ENCODE measurements around the gene RAB10.
"Not testable (repeated sequence)": the region's sequence is repeated elsewhere in the genome, so short reads cannot be mapped to it uniquely, and the experiment has no call there.

The RAB10 gene

DNA sequence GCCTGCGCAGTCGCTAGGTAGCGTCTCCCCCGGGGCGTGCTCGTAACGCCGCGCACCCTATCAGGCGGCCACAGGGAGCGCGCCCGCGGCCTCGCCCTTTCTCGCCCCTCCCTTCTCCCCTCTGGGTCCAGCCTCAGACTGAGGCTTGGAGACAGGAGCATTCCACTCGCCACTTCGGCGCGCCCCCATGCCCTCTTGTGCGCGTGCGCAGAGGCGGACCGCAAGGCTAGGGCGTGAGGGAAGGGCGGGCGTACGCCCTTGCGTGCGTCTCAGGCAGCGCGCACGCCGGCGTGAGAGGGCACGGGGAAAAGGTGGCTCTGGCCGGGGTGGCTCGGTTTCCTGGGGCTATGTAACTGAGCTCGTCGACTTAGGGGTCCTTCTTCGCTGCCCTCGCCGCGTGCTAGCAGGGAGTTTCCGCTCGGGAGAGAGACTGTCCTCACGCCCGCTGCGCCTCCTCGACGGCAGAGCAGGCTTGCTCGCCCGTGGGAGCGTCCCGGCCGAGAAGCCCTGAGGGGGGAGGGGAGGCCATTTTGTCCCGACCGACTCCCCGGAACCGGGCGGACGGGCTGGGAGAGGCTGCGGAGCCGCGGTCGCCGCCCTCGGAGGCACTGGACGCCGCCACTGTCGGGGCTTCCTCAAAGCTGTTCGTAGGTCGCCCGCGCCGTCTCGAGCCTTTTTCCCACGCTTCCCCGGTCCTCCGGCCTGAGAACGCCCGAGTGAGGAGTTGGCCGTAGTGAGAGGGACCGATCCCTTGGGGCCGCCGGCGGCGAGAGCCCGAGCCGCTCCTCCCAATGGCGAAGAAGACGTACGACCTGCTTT is at the start of gene RAB10:
Gene RAB10, plus strand, starts transcription at position 267 of the 819 bp plus-strand sequence. Its CDS starts 525 bp downstream, at position 792.
- DNase-seq = peak; percentile 98

DNA sequence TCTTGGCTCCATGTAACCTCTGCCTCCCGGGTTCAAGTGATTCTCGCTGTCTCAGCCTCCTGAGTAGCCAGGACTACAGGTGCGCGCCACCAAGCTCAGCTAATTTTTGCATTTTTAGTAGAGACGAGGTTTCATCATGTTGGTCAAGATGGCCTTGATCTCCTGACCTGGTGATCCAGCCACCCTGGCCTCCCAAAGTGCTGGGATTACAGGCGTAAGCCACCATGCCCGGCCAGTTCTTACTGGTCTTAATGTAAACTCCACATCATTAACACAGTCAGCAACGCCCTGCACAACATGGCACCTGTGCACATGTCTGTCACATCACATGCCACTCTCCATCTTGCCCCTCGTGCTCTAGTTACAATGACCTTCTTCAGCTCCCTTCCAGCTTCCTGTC is 45.8 kb upstream of the RAB10 start:
- no peak for DNase-seq

DNA sequence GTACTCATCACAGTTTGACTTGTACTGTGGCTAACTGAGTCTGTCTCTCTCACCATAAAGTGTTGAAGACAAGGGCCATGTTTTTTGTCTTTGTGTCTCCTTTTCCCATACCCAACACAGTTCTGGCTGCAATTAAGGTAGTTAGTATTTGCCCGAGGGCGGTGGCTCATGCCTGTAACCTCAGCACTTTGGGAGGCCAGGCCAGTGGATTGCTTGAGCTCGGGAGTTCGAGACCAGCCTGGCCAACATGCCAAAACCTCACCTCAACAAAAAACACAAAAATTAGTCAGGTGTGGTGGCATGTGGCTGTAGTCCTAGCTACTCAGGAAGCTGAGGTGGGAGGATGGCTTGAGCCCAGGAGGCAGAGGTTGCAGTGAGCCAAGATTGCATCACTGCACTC is 44.7 kb upstream of the RAB10 start:
- no peak for DNase-seq

DNA sequence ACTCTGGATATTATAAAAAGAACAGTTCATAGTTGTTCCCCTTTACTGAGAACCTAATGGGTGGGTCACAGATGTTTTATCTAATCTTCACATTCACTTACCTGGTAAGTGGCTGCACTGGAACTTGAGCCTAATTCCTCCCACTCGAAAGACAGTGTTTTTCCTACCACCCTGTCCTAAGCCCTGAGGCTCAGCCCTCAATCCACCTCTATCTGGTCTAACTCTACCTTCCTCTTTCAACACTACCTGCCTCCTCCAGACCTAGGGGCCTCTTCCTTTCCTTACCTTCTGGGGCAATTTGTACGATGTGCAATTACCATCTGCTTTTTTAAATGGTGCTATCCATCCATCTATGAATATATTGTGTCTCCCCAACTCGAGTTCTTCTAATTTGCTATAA is 41.9 kb upstream of the RAB10 start:
- no peak for DNase-seq

DNA sequence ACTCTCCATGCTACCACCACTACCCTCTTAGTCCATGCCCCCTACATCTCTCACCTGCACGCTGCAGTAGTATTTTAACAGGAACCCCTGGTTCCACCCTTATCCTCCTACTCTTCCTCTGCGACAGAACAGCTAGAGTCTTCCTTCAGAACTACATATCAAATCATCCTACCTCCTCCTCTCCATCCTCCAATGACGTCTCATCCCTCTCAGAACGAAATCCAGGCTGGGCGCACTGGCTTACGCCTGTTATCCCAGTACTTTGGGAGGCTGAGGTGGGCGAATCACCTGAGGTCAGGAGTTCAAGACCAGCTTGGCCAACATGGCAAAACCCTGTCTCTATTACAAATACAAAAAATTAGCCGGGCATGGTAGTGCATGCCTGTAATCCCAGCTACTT is 41.3 kb upstream of the RAB10 start:
- DNase-seq = no peak

DNA sequence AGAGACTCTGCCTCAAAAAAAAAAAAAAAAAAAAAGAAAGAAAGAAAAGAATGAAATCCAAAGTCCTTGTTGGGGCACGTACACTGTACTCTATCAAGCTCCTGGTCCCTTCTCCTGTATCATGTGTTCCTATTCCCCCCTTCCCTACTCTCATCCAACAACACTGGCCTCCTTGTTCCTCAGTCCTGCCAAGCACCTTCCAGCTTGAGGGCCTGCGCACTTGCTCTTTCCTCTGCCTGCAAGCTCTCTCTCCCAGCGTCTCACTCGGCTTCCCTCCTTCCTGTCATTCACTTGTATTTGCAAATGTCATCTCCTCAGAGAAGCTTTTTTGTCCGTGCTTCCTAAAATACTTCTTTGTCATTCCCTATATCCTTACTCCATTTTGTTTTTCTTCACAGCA is 40.8 kb upstream of the RAB10 start:
- DNase-seq = no peak

DNA sequence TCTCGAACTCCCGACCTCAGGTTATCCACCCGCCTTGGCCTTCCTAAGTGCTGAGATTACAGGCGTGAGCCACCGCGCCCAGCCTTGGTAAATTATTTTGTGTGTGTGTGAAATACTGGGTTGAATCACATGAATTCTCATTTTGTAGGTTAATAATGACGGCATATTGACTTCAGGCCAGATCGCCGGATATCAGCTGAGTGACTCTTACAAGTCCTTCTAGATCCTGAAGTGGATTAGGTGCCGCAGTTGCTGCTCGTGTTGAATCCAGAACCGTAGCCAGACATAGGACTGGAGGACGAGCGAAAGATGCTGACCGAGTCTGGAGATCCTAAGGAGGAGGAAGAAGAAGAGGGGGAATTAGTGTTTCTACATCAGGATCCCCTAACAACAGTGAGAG is 39.4 kb upstream of the RAB10 start:
- DNase-seq = no peak

DNA sequence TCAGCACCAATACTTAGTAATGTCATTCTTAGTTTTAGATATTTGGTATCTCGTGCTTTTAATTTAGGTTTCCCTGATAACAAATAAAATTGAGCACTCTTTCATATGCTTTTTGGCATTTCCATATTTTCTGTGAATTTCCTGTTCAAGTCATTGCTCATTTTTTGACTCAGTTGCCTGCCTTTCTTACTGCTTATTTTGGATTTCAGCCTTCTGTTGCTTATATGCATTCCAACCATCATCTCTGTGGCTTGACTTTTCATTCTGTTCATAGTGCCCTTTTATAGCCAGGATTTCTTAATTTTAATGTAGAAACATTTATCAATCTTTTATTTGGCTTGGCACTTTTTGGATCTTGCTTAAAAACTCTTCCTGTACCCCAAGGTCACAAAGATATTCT is 37.0 kb upstream of the RAB10 start:
- DNase-seq = no peak

DNA sequence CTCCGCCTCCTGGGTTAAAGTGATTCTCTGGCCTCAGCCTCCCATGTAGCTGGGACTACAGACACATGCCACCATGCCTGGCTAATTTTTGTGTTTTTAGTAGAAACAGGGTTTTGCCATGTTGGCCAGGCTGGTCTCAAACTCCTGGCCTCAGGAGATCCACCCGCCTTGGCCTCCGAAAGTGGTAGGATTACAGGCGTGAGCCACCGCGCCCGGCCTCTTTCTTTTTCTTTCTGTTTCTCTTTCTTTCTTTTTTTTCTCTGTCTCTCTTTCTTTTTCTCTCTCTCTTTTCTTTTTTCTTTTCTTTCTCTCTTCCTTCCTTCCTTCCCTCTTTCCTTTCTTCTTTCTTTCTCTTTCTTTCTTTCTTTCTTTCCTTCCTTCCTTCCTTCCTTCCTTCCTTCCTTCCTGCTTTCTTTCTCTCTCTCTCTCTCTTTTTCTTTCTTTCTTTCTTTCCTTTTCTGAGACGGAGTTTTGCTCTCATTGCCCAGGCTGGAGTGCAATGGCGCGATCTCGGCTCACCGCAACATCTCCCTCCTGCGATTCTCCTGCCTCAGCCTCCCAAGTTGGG is 35.0 kb upstream of the RAB10 start:
- DNase-seq = not testable (repeated sequence)

DNA sequence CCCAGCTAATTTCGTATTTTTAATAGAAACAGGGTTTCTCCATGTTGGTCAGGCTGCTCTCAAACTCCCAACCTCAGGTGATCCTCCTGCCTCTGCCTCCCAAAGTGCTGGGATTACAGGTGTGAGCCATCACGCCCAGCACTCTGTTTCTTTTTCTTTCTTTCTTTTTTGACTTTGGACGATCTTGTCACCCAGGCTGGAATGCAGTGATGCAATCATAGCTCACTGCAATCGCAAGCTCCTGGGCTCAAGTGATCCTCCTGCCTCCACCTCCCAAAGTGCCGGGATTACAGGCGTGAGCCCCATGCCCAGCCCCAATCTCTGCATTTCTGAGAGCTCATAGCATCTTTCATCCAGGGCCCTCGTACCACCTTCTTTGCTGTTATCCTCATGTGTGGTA is 34.5 kb upstream of the RAB10 start:
- DNase-seq = not testable (repeated sequence)

DNA sequence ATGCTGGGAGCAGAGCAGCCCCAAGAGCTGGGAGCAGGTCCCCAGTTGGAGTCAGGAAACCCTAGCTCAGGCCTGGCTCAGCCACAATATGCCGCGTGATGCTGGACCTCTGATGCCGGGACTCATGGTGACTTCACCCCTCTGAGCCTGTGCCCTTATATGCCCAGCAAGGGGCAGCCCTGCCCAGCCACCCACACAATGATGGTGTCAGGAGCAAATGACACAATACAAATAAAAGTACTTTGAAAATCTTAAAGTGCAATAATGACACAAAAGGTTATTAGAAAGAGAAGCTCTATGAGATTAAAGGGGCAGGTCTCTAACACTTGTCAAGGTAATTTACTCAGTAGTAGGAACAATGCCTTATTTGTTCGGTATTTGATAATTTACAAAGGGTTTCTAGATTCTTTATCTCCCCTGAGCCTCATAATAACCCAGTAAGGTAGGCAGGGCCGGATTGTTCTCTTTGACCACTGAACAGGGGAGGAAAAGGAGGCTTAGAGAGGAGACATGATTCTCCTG is 33.3 kb upstream of the RAB10 start:
- DNase-seq = no peak

DNA sequence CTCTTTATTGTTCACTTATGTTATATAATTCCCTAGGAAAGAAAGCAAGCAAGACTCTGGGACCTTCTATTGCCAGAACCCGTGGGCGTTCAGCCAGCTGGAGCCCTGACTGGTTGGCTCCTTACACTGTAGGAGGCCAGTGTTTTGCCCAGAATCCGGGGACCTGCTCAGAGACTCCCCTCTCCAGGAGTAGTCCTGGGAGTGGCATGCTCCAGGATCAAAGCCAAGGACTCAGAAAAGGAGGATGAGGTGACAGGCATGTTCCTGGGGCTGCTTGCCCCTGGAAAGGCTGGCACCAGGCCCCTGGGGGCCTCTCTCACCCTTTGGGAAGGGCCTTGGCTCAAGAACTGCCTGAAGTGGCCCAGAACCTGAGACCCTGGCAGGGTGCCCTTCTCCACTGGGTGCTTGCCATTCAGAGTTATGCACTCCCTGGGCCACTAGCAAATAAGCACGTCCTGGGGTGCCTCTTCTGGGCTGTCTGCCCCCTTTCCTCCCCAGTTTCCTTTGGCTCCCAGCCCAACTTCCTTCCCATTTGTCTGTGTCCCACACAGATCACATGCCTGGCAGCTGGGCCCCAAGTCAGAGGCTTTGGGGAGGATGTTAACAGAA is 32.0 kb upstream of the RAB10 start:
- peak; percentile 22 for DNase-seq

DNA sequence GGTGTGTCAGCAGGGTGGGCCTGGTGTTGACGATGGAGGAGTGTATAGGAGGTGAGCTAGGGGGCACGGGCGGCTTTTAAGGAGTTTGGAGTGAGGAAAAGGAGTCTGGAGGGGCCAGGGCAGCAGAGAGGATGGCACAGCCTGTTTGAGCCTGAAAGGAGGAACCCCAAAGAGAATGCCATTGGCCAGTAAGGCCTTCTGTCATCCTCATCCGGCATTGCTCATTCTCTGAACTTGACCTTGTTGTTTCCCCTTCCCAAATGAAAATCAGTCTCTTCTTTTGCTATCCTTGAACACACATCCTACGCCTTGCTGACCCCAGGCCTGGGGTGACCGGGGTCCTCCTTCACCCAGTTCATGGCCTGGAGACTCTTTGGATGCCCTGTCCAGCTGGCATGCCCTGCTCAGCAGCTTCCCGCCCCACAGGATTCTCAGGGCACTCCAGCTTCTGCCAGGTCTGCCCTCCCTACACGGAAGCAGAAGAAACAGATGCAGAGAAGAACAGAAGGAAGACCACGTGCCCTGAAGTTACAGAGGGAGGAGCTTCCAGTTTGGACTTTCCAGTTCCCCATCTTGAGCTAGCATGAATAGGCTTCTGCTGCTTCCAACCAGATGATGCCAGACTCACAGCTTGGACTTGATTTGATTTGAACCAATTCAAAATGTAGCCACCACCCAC is 31.1 kb upstream of the RAB10 start:
- DNase-seq = peak; percentile 86

DNA sequence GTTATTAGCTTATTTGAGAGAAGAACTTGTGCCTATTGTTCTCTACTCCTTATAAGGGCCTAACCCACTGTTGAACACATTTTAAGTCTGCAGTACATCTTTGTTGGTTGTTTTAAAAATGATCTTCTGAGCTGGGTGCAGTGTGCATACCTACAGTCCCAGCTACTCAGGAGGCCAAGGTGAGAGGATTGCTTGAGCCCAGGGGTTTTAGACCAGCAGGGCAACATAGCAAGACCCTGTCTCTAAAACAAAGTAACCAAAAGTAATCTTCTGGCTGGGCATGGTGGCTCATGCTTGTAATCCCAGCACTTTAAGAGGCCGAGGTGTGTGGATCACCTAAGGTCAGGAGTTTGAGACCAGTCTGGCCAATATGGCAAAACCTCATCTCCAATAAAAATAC is 25.8 kb upstream of the RAB10 start:
- no peak for DNase-seq

DNA sequence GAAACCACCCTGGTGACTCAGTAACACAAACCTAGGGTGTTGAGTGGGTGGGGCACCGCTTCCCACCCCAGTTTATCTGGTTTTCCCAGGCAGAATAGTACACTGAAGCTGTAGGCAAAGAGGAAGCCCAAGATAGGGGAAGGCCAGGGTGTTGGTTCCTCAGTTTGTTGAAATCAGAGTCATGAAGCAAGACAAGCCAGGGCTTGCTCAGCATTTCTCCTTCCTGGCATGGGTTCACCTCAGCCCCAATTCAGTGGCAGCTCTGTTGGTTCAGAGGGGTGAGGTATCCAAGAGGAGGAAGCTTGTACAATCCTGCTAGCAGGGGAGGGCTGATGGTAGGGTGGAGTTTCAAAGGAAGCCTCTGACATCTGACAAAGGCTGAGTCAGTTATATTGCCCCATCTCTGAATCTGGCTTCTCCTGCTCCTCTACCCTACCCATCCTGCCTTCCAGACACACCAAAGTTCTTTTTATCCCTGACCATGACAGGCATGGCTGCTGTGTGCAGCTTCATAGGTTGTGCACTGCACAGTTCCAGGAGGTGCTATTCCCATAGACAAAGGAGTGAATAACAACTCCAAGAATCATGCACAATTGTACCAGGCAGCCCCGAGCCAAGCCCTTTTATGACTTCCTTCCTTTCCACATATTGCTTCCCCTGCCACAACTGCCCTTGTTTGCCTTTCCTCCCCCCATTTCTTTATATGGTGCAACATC is 24.9 kb upstream of the RAB10 start:
- peak; percentile 99 for DNase-seq

DNA sequence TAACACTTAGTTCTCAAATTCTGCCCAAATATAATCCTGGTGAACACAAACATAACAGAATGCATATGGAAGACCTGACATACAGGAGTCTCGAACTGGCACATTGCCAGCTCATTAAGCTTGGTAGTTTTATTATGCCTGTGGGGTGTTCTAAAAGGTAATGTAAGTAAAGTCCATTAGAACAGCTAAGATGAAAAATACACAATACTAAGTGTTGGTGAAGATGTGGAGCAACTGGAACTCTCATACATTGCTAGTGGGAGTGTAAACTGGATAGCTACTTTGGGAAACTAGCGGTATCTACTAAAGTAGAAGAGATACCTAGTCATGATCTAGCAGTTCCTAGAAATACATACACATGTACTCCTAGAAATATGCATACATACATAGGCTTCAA is 24.3 kb upstream of the RAB10 start:
- no peak for DNase-seq

DNA sequence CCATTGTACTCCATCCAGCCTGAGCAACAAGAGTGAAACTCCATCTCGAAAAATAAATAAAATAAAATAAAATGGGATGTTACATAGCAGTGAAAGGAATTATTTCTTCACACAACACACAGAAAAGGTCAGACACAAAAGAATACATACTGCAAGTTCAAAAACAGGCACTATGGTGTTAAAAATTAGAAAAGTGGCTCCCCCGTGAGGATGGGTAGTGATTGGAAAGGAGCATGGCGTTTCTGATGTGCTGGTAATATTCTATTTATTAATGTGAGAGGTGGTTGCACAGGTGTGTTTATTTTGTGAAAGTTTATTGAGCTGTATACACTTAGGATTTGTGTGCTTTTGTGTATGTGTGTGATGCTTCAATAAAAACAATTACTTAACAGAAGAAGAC is 22.9 kb upstream of the RAB10 start:
- DNase-seq = no peak

DNA sequence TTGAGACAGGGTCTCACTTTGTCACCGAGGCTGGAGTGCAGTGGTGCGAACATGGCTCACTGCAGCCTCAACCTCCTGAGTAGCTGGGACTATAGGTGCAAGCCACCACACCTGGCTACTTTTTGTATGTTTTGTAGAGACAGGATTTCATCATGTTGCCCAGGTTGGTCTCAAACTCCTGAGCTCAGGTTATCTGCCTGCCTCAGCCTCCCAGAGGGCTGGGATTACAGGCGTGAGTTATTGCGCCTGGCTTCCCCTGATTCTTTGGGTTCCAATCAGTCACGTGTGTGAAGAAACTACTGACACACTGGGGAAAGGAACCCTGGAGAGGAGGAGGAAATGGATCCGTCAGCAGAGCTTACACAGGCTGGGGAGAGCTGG is 22.3 kb upstream of the RAB10 start:
- DNase-seq = no peak

DNA sequence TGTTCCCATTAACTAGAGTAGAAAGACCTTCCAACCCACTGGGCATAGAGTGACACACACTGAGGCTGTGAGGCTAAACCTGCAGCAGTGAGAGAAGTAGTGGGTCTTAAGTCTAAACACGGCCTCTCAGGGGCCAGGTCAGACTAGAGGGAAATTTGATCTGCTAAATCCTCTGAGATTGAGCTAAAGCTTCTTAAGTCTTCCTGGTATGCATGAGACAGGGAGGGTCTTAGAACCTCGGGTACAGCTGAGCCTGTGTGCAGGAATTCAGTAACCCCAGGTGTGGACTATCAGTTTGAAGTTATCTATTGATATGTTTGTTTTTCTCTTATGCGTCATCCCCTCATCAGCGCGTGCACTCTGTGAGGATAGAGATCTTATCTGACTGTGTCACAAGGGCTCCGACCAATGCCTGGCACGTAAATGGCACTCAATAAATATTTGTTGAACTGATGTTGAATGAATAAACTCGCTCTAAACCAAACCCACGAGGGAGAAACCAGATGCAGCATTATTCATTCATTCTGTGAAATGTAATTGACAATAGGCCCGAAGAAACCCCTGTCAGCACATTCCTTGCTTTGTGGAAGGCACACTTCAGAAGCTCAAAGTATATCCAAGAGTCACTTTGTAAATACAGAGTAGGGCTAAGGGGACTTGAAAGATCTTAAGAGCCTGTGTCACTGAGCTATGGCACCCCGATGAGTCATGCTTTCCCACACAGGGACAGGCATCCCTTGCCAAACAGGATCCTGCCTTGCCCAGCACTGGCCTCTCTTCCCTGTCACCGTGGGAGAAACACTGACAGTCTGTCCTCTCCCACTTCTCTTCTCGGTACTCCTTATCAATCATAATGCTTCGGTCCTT is 21.7 kb upstream of the RAB10 start:
- peak; percentile 46 for DNase-seq

DNA sequence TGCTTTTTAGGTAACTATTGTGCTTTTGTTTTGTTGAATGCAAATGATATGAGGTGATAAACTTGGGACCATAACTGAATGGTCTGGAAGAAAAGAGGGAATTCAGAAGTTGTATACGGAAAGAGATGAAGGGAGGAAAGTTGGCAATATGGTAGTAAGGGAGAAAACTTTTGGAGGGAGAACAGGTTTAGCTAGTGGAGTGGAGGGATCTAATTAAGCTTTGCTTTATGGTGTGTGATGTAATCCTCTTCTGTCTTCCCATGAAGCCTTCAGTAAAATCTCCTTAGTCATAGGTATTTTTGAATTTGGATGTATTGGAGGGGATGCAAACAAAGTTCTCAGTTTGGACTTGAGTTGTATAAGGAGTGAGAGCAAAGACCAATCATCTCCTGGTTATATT is 20.2 kb upstream of the RAB10 start:
- DNase-seq = no peak

DNA sequence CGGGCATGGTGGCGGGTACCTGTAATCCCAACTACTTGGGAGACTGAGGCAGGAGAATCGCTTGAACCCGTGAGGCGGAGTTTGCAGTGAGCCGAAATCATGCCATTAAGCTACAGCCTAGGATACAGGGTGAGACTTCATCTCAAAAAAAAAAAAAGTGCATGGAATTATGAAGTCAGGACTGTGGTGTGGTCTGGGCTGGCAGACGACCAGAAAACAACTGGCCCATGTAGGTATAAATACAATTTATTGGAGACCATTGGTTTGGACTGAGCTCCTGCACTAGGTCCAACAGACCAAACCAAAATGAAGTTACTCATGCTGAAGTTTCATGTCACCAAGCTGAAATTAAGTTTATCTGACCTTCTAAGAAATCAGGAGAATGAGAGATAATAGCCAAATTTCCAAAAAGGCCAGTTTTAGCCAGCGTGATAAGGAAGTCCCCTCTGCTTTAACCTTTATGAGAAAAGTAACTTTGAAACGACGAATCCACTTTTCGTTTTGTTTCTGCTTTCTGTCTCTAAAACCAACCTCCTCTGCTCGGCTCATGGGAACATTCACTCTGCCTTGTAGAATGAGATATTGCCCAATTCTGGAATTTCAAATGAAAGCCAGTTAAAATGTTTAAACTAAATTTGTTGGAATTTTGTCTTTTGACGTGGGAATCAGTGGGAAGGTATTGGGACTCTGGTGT is 17.7 kb upstream of the RAB10 start:
- DNase-seq = no peak
